HS-5 (cell line): ENCODE results near the gene TMEM229B.
A peak's percentile ranks its signal among the peaks of the same experiment; 100 is the strongest.
"Not testable (repeated sequence)": the region's sequence is repeated elsewhere in the genome, so short reads cannot be mapped to it uniquely, and the experiment has no call there.

Experiments
- DNase-seq: peaks from one replicate; pipeline ENCODE4 v3.0.0-alpha.2; 2012; ENCODE audit warnings: low read depth

TMEM229B gene

GRCh38 chr14:67453575-67454300, 34.8 kb downstream of the TMEM229B start:
- DNase-seq, result no peak

- not testable (repeated sequence) for DNase-seq
These were observed 36.9 kb downstream of the TMEM229B start for GRCh38 chr14:67451667-67452066.

DNA sequence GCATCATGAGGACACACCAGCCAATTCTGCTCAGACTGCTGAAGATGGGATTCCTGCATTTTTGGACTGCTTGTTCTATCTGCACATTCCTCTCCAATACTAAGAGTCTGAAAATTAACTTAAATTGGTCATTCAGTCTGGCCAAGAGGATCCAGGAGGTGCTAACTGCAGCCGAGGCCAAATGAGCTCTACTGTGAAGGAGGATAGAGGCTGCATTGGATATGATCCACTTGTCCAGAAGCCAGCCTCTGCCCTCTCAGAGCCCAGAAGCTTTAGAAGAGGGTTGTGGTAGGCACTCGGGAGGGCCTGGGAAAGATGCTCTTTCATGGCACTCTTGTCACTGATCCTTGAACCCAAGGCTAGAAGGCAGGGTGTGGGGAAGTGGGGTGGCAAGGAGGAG, 39.4 kb downstream of the TMEM229B start:
- DNase-seq, result no peak

DNA sequence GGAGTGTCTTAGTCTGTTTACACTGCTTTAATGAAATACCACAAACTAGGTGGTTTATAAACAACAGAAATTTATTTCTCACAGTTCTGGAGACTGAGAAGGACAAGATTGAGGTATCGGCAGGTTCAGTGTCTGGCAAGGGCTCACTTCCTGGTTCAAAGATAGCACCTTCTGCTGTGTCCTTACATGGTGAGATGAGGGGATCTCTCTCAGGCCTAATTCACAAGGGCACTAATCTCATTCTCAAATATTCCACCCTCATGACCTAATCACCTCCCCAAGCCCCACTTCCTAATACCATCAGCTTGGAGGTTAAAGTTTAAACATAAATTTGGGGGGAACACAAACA, 41.5 kb downstream of the TMEM229B start:
- no peak for DNase-seq

- DNase-seq, result no peak
These were observed 42.0 kb downstream of the TMEM229B start for GRCh38 chr14:67446371-67447032.

DNA sequence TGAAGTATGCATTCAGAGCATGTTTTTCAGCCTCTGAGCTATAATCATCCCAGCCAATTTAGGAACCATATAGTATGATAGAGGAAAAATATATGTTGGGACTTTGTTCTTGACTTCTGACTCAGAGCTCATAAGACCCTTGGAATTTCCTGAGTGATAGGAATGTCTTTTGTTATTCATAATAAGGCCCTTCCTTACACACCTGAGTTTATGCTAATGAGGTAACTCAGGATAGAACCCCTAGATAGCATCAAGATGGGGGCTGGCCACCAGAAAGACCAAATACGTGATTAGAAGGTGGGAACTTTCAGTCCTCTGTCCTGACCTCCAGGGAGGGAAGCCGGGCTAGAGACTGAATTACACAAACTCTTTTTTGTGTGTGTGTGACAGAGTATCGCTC, 44.1 kb downstream of the TMEM229B start:
- DNase-seq, result no peak

DNA sequence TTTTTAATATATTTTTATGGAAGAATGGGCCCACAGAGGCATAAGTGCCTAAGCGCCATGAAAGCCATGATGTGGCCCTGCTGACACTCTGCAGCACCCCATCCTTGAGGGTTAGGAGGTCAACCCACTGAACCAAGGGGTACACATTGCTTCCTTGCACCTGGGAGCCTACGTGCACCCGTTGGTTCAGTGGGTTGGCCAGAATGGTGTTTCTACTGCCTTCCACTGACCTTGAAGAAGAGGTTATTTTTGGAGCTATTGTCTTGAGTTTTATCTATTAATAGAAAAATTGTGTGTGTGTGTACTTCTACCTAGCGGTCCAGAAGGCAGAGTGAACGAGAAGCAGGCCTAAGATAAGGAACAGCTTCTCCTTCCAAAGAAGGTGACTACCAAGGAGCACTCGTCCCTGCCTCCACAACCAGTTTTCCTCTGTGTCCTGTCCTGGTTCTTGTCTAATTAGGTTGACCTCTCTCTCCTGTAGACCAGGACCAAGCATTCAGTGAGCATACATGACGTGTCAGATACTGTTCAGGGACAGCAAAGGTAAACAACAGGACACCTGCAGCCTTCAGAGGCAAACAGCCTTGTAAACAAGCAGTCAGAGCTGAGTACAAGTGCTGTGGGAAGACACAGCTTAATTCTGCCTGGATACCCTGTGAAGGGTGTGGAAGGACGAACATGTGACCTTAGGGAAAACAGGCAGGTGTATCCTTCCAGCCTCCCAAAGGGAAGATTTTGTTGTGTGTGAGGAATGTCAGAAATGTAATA, 46.2 kb downstream of the TMEM229B start:
- no peak for DNase-seq

DNA sequence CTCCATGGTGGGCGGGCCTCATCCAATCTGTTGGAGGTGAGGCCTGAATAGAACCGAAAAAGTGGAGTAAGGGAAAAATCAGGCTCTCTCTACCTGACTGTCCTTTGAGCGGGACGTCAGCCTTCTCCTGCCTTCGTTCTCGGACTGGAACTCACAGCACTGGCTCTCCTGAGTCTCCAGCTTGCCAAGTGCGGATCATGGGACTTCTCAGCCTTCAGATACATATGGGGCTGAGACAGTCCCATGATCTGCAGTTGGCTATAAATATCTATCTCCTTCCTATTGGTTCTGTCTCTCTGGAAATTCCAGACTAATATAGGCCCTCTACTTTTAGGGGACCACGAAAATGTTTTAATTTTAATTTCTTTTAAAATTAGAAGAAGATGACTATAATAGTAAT, 46.8 kb downstream of the TMEM229B start:
- no peak for DNase-seq

DNA sequence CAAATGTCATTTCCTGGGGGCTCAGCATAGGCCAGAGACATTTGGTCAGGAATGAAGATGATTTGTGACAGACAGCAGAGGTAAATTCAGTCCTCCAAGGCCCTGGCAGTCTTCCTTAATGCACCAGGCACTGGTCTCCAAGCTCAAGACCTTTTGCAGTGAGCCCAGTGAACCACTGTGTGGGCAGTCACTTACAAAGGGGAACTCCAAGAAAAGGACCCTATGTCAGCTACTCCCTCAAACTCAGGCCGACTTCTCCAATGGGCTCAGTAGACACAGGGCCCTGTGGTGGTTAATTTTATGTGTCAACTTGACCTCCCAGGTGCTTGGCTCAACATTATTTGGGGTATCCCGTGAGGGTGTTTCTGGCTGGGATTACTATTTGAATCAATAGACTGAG, 47.3 kb downstream of the TMEM229B start:
- no peak for DNase-seq

- no peak for DNase-seq
These were observed 48.0 kb downstream of the TMEM229B start for GRCh38 chr14:67440513-67440912.

DNA sequence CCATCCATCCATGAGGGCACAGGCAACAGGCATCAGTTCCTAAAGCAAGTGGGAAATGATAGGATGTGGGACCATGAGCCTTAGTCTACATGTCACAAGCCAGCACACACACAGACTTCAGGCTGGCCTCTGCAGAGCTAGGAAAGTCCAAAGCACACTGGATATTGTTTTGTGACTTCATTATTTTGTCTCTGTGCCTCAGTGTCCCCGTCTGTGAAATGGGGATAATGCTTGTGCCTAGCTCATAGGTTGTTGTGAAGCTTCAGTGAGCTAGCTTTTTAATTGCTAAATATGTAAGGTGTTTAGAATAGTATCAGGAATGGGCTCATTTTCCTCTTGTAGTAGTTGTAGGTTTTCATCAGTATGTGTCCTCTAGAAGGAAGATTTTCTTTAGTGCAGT, 49.6 kb downstream of the TMEM229B start:
- DNase-seq, result no peak

DNA sequence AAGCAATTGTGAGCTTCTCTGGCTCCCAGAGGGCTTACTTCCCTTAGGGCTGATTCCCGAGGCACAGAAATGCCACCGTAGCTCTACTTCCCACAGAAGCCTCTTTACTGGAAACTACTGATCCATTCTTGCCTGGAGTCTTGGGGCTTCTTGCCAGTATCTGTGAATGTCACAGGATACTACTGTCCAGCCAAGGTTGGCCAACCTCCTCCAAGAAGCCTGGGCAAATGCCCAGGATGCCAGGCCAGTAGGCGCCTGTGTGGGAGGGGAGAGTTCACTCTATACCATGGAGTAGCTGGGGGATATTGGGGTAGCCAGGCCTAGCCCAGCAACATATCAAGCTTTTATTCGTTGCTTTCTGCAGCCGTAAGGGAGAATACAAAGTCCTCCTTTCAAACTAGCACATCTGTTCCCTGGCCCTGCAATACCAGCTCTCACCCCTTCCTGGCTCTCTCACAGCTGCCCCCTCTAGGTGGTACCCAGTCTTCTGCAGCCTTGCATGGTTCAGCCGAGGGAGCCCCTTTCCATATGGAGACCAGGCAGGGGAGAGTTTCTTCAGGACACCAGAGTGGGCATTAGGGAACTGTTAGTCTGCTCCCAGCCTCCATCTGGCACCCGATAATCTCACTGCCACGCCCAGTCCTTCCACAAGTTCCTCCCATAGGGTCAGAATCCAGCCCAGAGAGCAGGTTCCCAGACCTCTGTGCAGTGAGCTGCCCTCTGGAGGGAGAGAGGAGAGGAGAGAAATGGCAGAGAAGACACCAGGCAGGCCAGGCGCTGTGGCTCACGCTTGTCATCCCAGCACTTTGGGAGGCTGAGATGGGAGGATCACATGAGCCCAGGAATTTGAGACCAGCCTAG, 52.3 kb downstream of the TMEM229B start:
- no peak for DNase-seq

- DNase-seq, result no peak
These were observed 52.9 kb downstream of the TMEM229B start for GRCh38 chr14:67435603-67436002.

DNA sequence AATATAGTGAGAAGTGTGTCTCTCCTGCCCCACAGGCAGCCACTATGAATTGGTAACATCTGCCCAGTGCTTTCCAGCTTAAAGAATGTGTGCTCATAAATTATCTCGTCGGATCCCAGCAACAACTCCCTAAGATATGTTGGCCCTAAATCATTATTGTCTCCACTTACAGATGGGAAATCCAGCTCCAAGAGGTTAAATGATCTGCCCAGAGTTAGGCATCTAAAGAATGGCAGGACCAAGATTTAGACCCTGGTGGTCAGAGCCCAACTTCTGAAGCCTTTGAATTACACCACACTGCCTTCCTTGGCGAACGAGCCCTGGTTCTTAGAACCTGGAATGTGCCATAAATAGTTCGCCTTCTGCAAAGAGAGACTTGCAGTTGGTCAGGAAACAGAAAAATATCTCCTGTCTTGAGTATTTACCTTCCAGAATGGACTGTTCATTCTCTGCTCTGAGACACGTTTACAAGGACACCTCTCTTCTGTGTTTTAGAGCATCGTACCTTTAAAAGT, 56.4 kb downstream of the TMEM229B start:
- no peak for DNase-seq

- DNase-seq, result no peak
These were observed 58.9 kb downstream of the TMEM229B start for GRCh38 chr14:67429510-67430205.

- DNase-seq, result no peak
These were observed 60.0 kb downstream of the TMEM229B start for GRCh38 chr14:67428501-67429031.

- DNase-seq, result peak; percentile 28
These were observed 61.4 kb downstream of the TMEM229B start for GRCh38 chr14:67426983-67427606.

GRCh38 chr14:67426161-67426560, 62.4 kb downstream of the TMEM229B start:
- no peak for DNase-seq

DNA sequence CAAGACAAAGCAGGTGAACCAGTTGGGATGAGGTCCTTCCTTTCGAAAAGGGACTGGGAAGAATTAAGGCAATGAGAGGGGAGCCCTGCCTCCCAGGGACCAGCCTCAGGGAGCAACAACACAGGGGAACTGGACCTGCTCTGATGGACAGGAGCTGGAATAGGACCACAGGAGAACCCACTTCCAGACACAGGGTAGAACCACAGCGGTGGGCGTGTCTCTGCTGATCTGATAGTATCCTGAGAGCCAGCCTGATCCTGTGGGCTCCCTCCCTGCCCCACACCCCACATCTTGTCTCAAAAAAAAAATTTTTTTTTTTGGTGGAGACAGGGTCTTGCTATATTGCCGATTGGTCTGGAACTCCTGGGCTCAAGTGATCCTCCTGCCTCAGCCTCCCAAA, 62.9 kb downstream of the TMEM229B start:
- DNase-seq, result no peak

GRCh38 chr14:67424539-67424938, 64.0 kb downstream of the TMEM229B start:
- no peak for DNase-seq

DNA sequence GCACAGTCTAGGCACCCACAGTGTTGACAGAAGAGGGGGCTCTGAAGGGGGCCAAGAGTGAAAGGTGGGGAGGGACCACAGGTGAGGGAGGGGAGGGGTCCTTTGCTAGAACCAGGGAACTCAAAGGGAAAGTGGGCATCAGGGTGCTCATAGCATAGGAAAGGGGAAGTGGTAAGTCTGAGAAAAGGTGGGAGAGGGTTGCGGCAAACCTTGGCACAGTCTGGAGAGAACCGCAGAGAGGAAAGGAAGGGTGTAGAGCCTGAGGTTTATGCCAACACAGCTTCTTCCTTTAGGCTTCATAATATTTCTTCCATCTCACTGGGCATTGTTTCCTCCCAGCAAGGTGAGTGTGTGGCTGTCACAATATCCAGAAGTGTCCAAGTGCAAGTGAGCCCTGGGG, 65.1 kb downstream of the TMEM229B start:
- no peak for DNase-seq
